Liver (tissue), 9 donors: ENCODE results near the gene DHX57. TPM values are rescaled to one million over a fixed set of nuclear protein-coding genes. Genes with fewer than 3 reads are reported as not detected.

Source experiments
- DNase-seq: peaks from one replicate; pipeline ENCODE4 v3.0.0-alpha.2; 2017; ENCODE audit warnings: low spot score
- H3K27ac ChIP-seq, 2 donors: one replicate each; pipeline ENCODE4 v1.7.0; 2013; ENCODE audit warnings: inconsistent platforms in 2 of 2, low read length in 2 of 2, control low read depth in 1 of 2, low read depth in 1 of 2, mild to moderate bottlenecking in 1 of 2
- H3K27me3 ChIP-seq, 4 donors: one replicate each; pipeline versions ENCODE4 v1.6.1 to v1.7.0; 2013; ENCODE audit warnings: low read length in 3 of 4, inconsistent platforms in 1 of 4, mild to moderate bottlenecking in 1 of 4, moderate library complexity in 1 of 4; ENCODE audit not compliant: control insufficient read depth in 4 of 4, insufficient read depth in 4 of 4
- H3K36me3 ChIP-seq, 4 donors: one replicate each; pipeline versions ENCODE4 v1.6.1 to v1.7.0; 2013; ENCODE audit warnings: low read length in 3 of 4, mild to moderate bottlenecking in 3 of 4, low read depth in 1 of 4, moderate library complexity in 1 of 4; ENCODE audit not compliant: control insufficient read depth in 4 of 4, insufficient read depth in 3 of 4
- H3K4me1 ChIP-seq, 4 donors: one replicate each; pipeline versions ENCODE4 v1.6.1 to v1.7.0; 2013; ENCODE audit warnings: low read length in 3 of 4, mild to moderate bottlenecking in 3 of 4, moderate library complexity in 1 of 4; ENCODE audit not compliant: control insufficient read depth in 4 of 4, insufficient read depth in 4 of 4
- H3K4me3 ChIP-seq, 3 donors: one replicate each; pipeline versions ENCODE4 v1.6.1 to v1.7.0; 2013; ENCODE audit warnings: low read length in 3 of 3, control low read depth in 1 of 3, low read depth in 1 of 3, mild to moderate bottlenecking in 1 of 3
- H3K9ac ChIP-seq, 2 donors: one replicate each; pipeline ENCODE4 v1.7.0; 2013; ENCODE audit warnings: low read length in 2 of 2, mild to moderate bottlenecking in 2 of 2, moderate library complexity in 2 of 2, control low read depth in 1 of 2, low read depth in 1 of 2
- H3K9me3 ChIP-seq, 4 donors: one replicate each; pipeline versions ENCODE4 v1.6.1 to v1.7.0; 2013; ENCODE audit warnings: low read length in 3 of 4; ENCODE audit not compliant: control insufficient read depth in 4 of 4
- ATF3 ChIP-seq: IDR thresholded peaks from 2 replicates; pipeline ENCODE4 v1.6.1; 2016; ENCODE audit warnings: antibody characterized with exemption
- EGR1 ChIP-seq, 2 donors: IDR thresholded peaks; 2 replicates each; pipeline ENCODE4 v1.6.1; 2016 to 2018; ENCODE audit warnings: antibody characterized with exemption in 2 of 2, low read depth in 2 of 2
- FOXA1 ChIP-seq: IDR thresholded peaks from 2 replicates; pipeline ENCODE4 v1.6.1; 2016; ENCODE audit warnings: antibody characterized with exemption
- FOXA2 ChIP-seq: IDR thresholded peaks from 2 replicates; pipeline ENCODE4 v1.6.1; 2016; ENCODE audit warnings: antibody characterized with exemption
- GABPA ChIP-seq, 2 donors: IDR thresholded peaks in 1 of 2; conservative IDR thresholded peaks in 1 of 2; 2 replicates each; pipeline ENCODE4 v1.6.1; 2016; ENCODE audit warnings: antibody characterized with exemption in 2 of 2, mild to moderate bottlenecking in 1 of 2, moderate library complexity in 1 of 2
- HNF4A ChIP-seq, 2 donors: conservative IDR thresholded peaks; 2 replicates each; pipeline ENCODE4 v1.6.1; 2016; ENCODE audit warnings: antibody characterized with exemption in 2 of 2, mild to moderate bottlenecking in 2 of 2
- HNF4G ChIP-seq: IDR thresholded peaks from 2 replicates; pipeline ENCODE4 v1.6.1; 2016; ENCODE audit warnings: antibody characterized with exemption
- JUND ChIP-seq, 2 donors: IDR thresholded peaks; 2 replicates each; pipeline ENCODE4 v1.6.1; 2016; ENCODE audit warnings: antibody characterized with exemption in 2 of 2
- MAX ChIP-seq: IDR thresholded peaks from 2 replicates; pipeline ENCODE4 v1.6.1; 2016; ENCODE audit warnings: antibody characterized with exemption
- NR2F2 ChIP-seq: IDR thresholded peaks from 2 replicates; pipeline ENCODE4 v1.6.1; 2016; ENCODE audit warnings: antibody characterized with exemption
- RAD21 ChIP-seq, 2 donors: IDR thresholded peaks; 2 replicates each; pipeline ENCODE4 v1.6.1; 2016; ENCODE audit warnings: antibody characterized with exemption in 2 of 2, mild to moderate bottlenecking in 2 of 2
- REST ChIP-seq: IDR thresholded peaks from 2 replicates; pipeline ENCODE4 v1.6.1; 2016; ENCODE audit warnings: antibody characterized with exemption, mild to moderate bottlenecking
- RXRA ChIP-seq, 2 donors: IDR thresholded peaks; 2 replicates each; pipeline ENCODE4 v1.6.1; 2017 to 2018; ENCODE audit warnings: antibody characterized with exemption in 2 of 2, mild to moderate bottlenecking in 1 of 2
- SP1 ChIP-seq: IDR thresholded peaks from 2 replicates; pipeline ENCODE4 v1.6.1; 2018; ENCODE audit warnings: antibody characterized with exemption, mild to moderate bottlenecking
- TAF1 ChIP-seq: conservative IDR thresholded peaks from 2 replicates; pipeline ENCODE4 v1.6.1; 2016; ENCODE audit warnings: antibody characterized with exemption, mild to moderate bottlenecking
- YY1 ChIP-seq: IDR thresholded peaks from 2 replicates; pipeline ENCODE4 v1.6.1; 2016; ENCODE audit warnings: antibody characterized with exemption, mild to moderate bottlenecking
- ZBTB33 ChIP-seq: IDR thresholded peaks from 2 replicates; pipeline ENCODE4 v1.6.1; 2016; ENCODE audit warnings: antibody characterized with exemption
- WGBS: extraction: QIAGEN DNeasy Blood & Tissue Kit; methylation state at CpG from one replicate; pipeline ENCODE4 v1.1.7; 2013; 5-methylcytosine and 5-hydroxymethylcytosine counted together
- polyA plus RNA-seq, 2 donors: library from polyadenylated mRNA; stranded (reverse) in 1 of 2; unstranded in 1 of 2; fragments of 200-250 nt in 1 of 2; fragments of >200 nt in 1 of 2; fragmentation: Nextera tagmentation in 1 of 2; extraction: Ambion mirVana in 1 of 2; gene quantifications; one replicate each; pipeline versions ENCODE4 v1.2.1 to v1.2.3, GENCODE V29; 2013 to 2015
- total RNA-seq, 2 donors: library from RNA; depleted of rRNA; stranded (reverse); fragments of >200 nt; gene quantifications; one replicate each; pipeline ENCODE4 v1.2.3, GENCODE V29; 2014
- TF ChIP-seq, protein P1 (sequence below): fragments of 150-350 bp; IDR thresholded peaks from 2 replicates; pipeline ENCODE4 v1.5.1; 2017; ENCODE audit warnings: improper control_type of control experiment, low read depth, low read length; ENCODE audit not compliant: missing input control
- donor health status: healthy.
- donor health status: healthy.
- donor health status: healthy.
- donor health status: healthy.
- donor health status: healthy.

Gene DHX57
- total and polyA plus RNA-seq, 4 donors: 2.8 to 8.7 (median 5.4) TPM

DNA sequence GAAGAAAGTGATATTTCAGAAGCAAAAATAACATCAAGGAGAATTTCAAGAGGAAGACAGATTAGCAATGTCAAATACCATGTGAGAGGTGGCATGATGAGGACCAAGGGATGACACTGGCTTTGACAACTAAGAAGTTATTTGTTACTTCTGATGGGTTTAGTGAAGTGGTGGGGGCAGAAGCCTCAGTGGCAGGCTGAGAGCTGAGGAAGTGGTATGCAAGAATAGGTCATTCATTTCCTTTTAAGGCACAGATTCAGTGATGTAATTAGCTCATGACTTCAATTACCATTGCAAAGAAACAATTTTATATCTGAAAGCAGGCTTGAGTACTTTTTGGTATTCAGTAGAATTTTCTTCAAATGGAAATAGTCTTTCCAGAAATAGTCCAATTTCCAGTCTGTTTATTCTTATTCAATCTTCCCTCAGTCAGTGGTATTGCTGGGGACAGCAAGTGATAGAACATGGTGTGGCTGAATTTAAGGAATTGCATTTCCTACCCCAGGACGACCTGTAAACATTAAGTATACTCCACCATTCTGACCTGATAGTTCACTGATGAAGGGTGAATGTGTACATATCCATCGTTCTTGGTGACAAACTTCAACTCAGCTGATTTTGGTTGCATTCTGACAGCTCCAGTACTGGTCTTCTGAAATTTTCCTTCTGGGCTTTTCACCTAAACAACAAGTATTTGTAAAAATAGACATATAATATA, 69.6 kb downstream of the DHX57 start:
- WGBS: 77% methylated on average over 2 of the region's 2 CpGs
- Histone ChIP-seq H3K27me3 (no peaks in the 10 kb centered on the region), H3K27ac (no peak overlapping the region), H3K9ac (no peak overlapping the region), H3K4me3 (no peak overlapping the region), H3K36me3 (peaks cover 0 to 2% (median 0%) of the 10 kb centered on the region in 4 donors), H3K4me1 (peaks cover 0 to 8% (median 0%) of the 10 kb centered on the region in 4 donors), H3K9me3 (no peaks in the 10 kb centered on the region)
- no peak for TF ChIP-seq NR2F2
- TF ChIP-seq MAX: no peak
- no peak for TF ChIP-seq RXRA (IDR thresholded peaks at IDR 0.05)
- TF ChIP-seq, protein P1, sequence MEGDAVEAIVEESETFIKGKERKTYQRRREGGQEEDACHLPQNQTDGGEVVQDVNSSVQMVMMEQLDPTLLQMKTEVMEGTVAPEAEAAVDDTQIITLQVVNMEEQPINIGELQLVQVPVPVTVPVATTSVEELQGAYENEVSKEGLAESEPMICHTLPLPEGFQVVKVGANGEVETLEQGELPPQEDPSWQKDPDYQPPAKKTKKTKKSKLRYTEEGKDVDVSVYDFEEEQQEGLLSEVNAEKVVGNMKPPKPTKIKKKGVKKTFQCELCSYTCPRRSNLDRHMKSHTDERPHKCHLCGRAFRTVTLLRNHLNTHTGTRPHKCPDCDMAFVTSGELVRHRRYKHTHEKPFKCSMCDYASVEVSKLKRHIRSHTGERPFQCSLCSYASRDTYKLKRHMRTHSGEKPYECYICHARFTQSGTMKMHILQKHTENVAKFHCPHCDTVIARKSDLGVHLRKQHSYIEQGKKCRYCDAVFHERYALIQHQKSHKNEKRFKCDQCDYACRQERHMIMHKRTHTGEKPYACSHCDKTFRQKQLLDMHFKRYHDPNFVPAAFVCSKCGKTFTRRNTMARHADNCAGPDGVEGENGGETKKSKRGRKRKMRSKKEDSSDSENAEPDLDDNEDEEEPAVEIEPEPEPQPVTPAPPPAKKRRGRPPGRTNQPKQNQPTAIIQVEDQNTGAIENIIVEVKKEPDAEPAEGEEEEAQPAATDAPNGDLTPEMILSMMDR: no peak
- no peak for TF ChIP-seq TAF1
- TF ChIP-seq REST: no peak
- TF ChIP-seq FOXA2: no peak
- TF ChIP-seq ZBTB33: no peak
- no peak for TF ChIP-seq FOXA1
- no peak for TF ChIP-seq RAD21 (IDR thresholded peaks at IDR 0.05)
- no peak for TF ChIP-seq HNF4G
- TF ChIP-seq YY1: no peak
- TF ChIP-seq GABPA (IDR thresholded peaks at IDR 0.05 in 1 of 2, conservative IDR thresholded peaks at IDR 0.05 in 1 of 2): no peak
- TF ChIP-seq JUND (IDR thresholded peaks at IDR 0.05): no peak
- TF ChIP-seq HNF4A (conservative IDR thresholded peaks at IDR 0.05): no peak
- TF ChIP-seq EGR1 (IDR thresholded peaks at IDR 0.05; ENCODE audit: low read depth in 2 of 2): no peak
- no peak for TF ChIP-seq ATF3
- no peak for TF ChIP-seq SP1
- no peak for DNase-seq
